Activated CD8-positive, alpha-beta T cell treated with anti-CD3 and anti-CD28 coated beads, Interleukin-2, amount 10 ng/mL, durations not matched to agents 7 days and 5 days (primary cell): ENCODE measurements around the gene ECM2. TPM values are rescaled to one million over a fixed set of nuclear protein-coding genes. Genes with fewer than 3 reads are reported as not detected.

Experiments
- ATAC-seq: fragments of 150-1000 bp; cut with Tn5 transposase; one replicate; pipeline ENCODE4 v1.10.0; 2021; ENCODE audit warnings: moderate library complexity
- CTCF ChIA-PET: fragments of 350-600 bp; sonication (Branson Sonifier 250); formaldehyde crosslinking; loops from one replicate; lab custom pipeline; 2021; ENCODE audit warnings: antibody characterized with exemption; lab: Charles Lee
- POLR2A ChIA-PET: fragments of 350-600 bp; sonication (Branson Sonifier 250); formaldehyde crosslinking; loops from one replicate; lab custom pipeline; 2021; ENCODE audit warnings: antibody characterized with exemption; lab: Charles Lee
- DNase-seq: peaks from one replicate; pipeline ENCODE4 v3.0.0-alpha.2; 2020
- H3K27ac Mint-ChIP-seq: one replicate; pipeline ENCODE4 v1.8.0; 2021; ENCODE audit warnings: mild to moderate bottlenecking, mixed read lengths
- H3K27me3 Mint-ChIP-seq: one replicate; pipeline ENCODE4 v1.8.0; 2021; ENCODE audit warnings: low read depth, mixed read lengths
- H3K36me3 Mint-ChIP-seq: one replicate; pipeline ENCODE4 v1.8.0; 2021; ENCODE audit warnings: low read depth, mixed read lengths
- H3K4me1 Mint-ChIP-seq: one replicate; pipeline ENCODE4 v1.8.0; 2021; ENCODE audit warnings: low read depth, mixed read lengths
- H3K4me3 Mint-ChIP-seq: one replicate; pipeline ENCODE4 v1.8.0; 2021; ENCODE audit warnings: mild to moderate bottlenecking, mixed read lengths
- H3K9me3 Mint-ChIP-seq: one replicate; pipeline ENCODE4 v1.8.0; 2022; ENCODE audit warnings: mixed read lengths; ENCODE audit not compliant: insufficient read depth
- total RNA-seq, 2 experiments: library from RNA; stranded (reverse); gene quantifications; one replicate each; pipeline ENCODE4 v1.2.3, GENCODE V29; 2021

ECM2 gene
- total RNA-seq, 2 experiments from 2014 or later: not detected

DNA sequence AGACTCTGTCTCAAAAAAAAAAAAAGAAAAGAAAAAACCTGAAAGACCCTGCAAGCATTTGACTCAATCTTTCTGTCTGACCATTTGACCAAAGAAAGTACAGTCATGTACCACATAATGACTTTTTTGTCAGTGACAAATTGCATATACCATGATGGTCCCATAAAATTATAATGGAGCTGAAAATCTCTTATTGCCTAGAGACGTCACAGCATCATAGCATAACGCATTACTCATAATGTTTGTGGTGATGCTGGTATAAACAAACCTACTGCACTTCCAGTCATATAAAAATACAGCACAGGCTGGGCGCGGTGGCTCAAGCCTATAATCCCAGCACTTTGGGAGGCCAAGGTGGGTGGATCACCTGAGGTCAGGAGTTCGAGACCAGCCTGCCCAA is 10.5 kb downstream of the ECM2 start:
- no peaks in the 10 kb centered on the region for H3K9me3 Mint-ChIP-seq
- no peak overlapping the region for H3K4me3 Mint-ChIP-seq
- ChIA-PET CTCF (no interaction called here), POLR2A (no interaction called here)
- H3K4me1 Mint-ChIP-seq: no peaks in the 10 kb centered on the region
- no peak overlapping the region for H3K27ac Mint-ChIP-seq
- no peaks in the 10 kb centered on the region for H3K27me3 Mint-ChIP-seq
- ATAC-seq (no peak), DNase-seq (no peak)
- no peaks in the 10 kb centered on the region for H3K36me3 Mint-ChIP-seq

GRCh38 chr9:92524881-92525280 is 10.9 kb downstream of the ECM2 start:
- no peak for DNase-seq
- ATAC-seq: no peak
- H3K4me1 Mint-ChIP-seq: no peaks in the 10 kb centered on the region
- H3K9me3 Mint-ChIP-seq: no peaks in the 10 kb centered on the region
- no peak overlapping the region for H3K27ac Mint-ChIP-seq
- CTCF ChIA-PET: no interaction called here
- no peaks in the 10 kb centered on the region for H3K27me3 Mint-ChIP-seq
- POLR2A ChIA-PET: no interaction called here
- no peaks in the 10 kb centered on the region for H3K36me3 Mint-ChIP-seq
- no peak overlapping the region for H3K4me3 Mint-ChIP-seq

DNA sequence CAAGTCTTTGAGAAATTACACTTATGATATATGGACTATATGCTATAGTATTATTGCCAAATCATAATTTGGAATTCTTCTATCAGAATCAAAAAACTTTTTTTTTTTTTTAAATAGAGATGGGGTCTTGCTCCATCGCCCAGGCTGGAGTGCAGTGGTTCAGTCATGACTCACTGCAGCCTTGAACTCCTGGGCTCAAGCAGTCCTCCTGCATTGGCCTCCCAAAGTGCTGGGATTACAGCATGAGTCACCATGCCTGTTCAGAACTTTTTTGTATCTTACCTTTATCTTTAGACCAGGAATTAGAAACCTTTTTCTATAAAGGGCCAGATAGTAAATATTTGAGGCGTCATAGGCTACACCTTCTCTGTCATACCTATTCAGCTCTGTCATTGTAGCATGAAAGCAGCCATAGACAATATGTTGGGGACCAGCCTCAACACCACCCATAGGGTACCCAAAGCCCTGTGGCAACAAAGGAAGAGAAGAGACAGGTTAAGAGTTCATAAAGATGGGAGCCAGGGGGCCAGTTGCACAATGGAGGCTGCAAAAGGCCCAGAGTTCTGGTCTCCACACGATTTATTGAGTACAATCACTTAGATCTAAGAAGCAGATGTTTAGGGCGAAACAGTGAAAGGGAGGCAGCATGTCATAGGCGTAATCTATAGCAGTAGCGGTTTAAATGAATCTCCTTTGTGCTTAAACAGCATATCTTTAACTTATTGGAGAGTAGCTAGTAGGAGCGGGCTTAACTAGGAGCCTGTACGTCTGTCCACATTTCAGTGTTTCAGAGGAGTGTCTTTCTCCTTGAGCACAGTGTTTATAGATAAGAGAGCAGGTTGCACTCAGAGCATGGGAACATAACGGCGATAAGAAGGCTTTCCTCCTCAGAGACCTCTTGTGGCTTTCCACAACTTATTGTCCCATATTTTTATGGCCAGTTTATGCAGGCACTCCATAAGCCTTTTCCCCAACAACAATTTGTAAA is 12.5 kb downstream of the ECM2 start:
- no peaks in the 10 kb centered on the region for H3K27me3 Mint-ChIP-seq
- H3K27ac Mint-ChIP-seq: no peak overlapping the region
- DNase-seq (no peak), ATAC-seq (no peak)
- no peaks in the 10 kb centered on the region for H3K4me1 Mint-ChIP-seq
- ChIA-PET CTCF (no interaction called here), POLR2A (no interaction called here)
- H3K36me3 Mint-ChIP-seq: no peaks in the 10 kb centered on the region
- H3K9me3 Mint-ChIP-seq: no peaks in the 10 kb centered on the region
- no peak overlapping the region for H3K4me3 Mint-ChIP-seq

GRCh38 chr9:92520837-92521236 is 15.0 kb downstream of the ECM2 start:
- POLR2A ChIA-PET: no interaction called here
- H3K27me3 Mint-ChIP-seq: no peaks in the 10 kb centered on the region
- no peaks in the 10 kb centered on the region for H3K36me3 Mint-ChIP-seq
- DNase-seq (no peak), ATAC-seq (no peak)
- H3K9me3 Mint-ChIP-seq: no peaks in the 10 kb centered on the region
- no peaks in the 10 kb centered on the region for H3K4me1 Mint-ChIP-seq
- CTCF ChIA-PET: no interaction called here
- no peak overlapping the region for H3K4me3 Mint-ChIP-seq
- H3K27ac Mint-ChIP-seq: no peak overlapping the region

DNA sequence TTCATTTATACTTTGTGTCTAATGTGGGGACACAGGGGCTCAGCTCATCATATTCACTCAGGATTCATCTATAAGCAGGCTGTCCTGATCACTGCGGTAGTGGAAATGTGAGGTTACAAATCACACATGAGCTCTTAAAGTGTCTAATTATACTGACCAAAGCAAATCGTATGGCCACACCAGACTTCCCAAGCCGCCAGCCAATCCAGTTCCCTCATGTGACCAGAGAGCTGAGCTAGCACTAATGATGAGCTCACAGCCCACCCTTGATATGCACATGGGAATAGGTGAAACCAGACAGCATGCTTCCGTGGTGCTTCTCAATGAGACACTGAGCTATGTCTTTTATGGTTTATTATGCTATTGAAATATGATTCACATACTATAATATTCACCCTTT is 17.6 kb downstream of the ECM2 start:
- H3K27me3 Mint-ChIP-seq: no peaks in the 10 kb centered on the region
- CTCF ChIA-PET: interaction anchor here (1.5 kb wide), 1 partner anchor 16 kb away, joined by 4 read pairs; no protein-coding TSS in a partner anchor

GRCh38 chr9:92517046-92517445 is 18.7 kb downstream of the ECM2 start:
- Mint-ChIP-seq H3K4me1 (no peaks in the 10 kb centered on the region), H3K27ac (no peak overlapping the region), H3K9me3 (no peaks in the 10 kb centered on the region), H3K27me3 (no peaks in the 10 kb centered on the region), H3K4me3 (no peak overlapping the region), H3K36me3 (no peaks in the 10 kb centered on the region)
- ChIA-PET POLR2A (no interaction called here), CTCF (no interaction called here)
- DNase-seq: no peak
- ATAC-seq: no peak

More for the DNA sequence above, 17.6 kb downstream of the ECM2 start:
- DNase-seq: no peak
- no peak overlapping the region for H3K27ac Mint-ChIP-seq
- ATAC-seq: no peak
- POLR2A ChIA-PET: no interaction called here
- no peaks in the 10 kb centered on the region for H3K9me3 Mint-ChIP-seq
- H3K4me1 Mint-ChIP-seq: no peaks in the 10 kb centered on the region
- H3K36me3 Mint-ChIP-seq: no peaks in the 10 kb centered on the region
- H3K4me3 Mint-ChIP-seq: no peak overlapping the region

DNA sequence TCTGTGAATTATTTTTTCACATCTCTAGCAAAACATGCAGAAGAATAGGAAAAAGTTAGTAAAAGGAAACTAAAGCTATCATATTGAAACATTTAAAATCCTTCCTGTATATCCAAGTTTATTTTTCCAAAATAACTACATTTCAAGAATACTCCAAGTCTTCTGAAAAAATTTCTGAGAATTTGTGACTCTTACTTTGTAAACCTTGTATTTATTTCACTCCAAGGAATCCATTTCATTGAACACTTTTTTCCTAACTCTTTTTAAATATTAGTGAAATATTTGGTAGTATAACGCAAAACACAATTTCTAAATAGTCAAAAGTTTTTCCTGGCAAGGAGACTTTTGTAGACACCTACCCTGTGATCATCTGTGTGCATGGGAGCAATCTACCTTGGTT is 19.3 kb downstream of the ECM2 start:
- Mint-ChIP-seq H3K36me3 (no peaks in the 10 kb centered on the region), H3K27me3 (no peaks in the 10 kb centered on the region), H3K4me1 (no peaks in the 10 kb centered on the region), H3K9me3 (no peaks in the 10 kb centered on the region), H3K4me3 (no peak overlapping the region), H3K27ac (no peak overlapping the region)
- DNase-seq: no peak
- CTCF ChIA-PET: no interaction called here
- POLR2A ChIA-PET: no interaction called here
- no peak for ATAC-seq

GRCh38 chr9:92514635-92515034 is 21.2 kb downstream of the ECM2 start:
- no peaks in the 10 kb centered on the region for H3K27me3 Mint-ChIP-seq
- ChIA-PET POLR2A (no interaction called here), CTCF (no interaction called here)
- H3K9me3 Mint-ChIP-seq: no peaks in the 10 kb centered on the region
- ATAC-seq: no peak
- no peaks in the 10 kb centered on the region for H3K36me3 Mint-ChIP-seq
- DNase-seq: no peak
- no peak overlapping the region for H3K4me3 Mint-ChIP-seq
- H3K27ac Mint-ChIP-seq: no peak overlapping the region
- H3K4me1 Mint-ChIP-seq: no peaks in the 10 kb centered on the region

GRCh38 chr9:92513349-92513748 is 22.4 kb downstream of the ECM2 start:
- H3K27me3 Mint-ChIP-seq: no peaks in the 10 kb centered on the region
- CTCF ChIA-PET: no interaction called here
- POLR2A ChIA-PET: no interaction called here
- no peak for DNase-seq
- H3K9me3 Mint-ChIP-seq: no peaks in the 10 kb centered on the region
- no peaks in the 10 kb centered on the region for H3K36me3 Mint-ChIP-seq
- H3K4me1 Mint-ChIP-seq: no peaks in the 10 kb centered on the region
- no peak for ATAC-seq
- no peak overlapping the region for H3K4me3 Mint-ChIP-seq
- no peak overlapping the region for H3K27ac Mint-ChIP-seq

- DNase-seq (no peak), ATAC-seq (no peak)
- Mint-ChIP-seq H3K27me3 (no peaks in the 10 kb centered on the region), H3K4me3 (no peak overlapping the region), H3K36me3 (no peaks in the 10 kb centered on the region), H3K4me1 (no peaks in the 10 kb centered on the region), H3K27ac (no peak overlapping the region), H3K9me3 (no peaks in the 10 kb centered on the region)
- ChIA-PET CTCF (no interaction called here), POLR2A (interaction anchor here (0.6 kb wide), 1 partner anchor 19 kb away, joined by 3 read pairs; no protein-coding TSS in a partner anchor)
Observed at GRCh38 chr9:92512622-92513021, 23.2 kb downstream of the ECM2 start.

GRCh38 chr9:92510747-92511146 is 25.0 kb downstream of the ECM2 start:
- Mint-ChIP-seq H3K36me3 (no peaks in the 10 kb centered on the region), H3K27me3 (no peaks in the 10 kb centered on the region), H3K27ac (no peak overlapping the region), H3K9me3 (no peaks in the 10 kb centered on the region), H3K4me1 (peaks cover 6% of the 10 kb centered on the region), H3K4me3 (no peak overlapping the region)
- no peak for DNase-seq
- ATAC-seq: no peak
- CTCF ChIA-PET: no interaction called here
- POLR2A ChIA-PET: no interaction called here

DNA sequence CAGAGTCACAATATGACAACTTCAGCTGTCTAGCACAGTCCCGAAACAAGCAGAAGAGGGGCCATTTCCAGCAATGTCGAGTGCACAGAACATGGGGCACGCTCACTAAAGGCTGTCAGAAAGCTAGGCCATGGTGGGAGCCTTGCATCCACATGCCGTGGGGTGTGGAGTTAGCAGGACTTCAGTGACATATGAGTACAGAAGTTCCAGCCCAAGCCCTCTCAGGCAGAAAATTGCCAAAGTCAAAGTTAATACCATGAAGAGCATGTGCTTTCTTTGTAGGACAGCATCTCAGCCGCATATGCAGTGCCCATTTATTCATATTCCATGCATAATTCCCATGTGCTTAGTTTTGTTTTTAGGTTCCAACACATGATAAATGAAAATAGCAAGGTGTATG is 26.7 kb downstream of the ECM2 start:
- CTCF ChIA-PET: no interaction called here

More for the DNA sequence above, 26.7 kb downstream of the ECM2 start:
- ATAC-seq: no peak
- Mint-ChIP-seq H3K4me1 (peaks cover 6% of the 10 kb centered on the region), H3K27me3 (no peaks in the 10 kb centered on the region), H3K36me3 (no peaks in the 10 kb centered on the region), H3K4me3 (no peak overlapping the region), H3K27ac (no peak overlapping the region), H3K9me3 (no peaks in the 10 kb centered on the region)
- DNase-seq: no peak
- POLR2A ChIA-PET: no interaction called here
